Measurements from ENCODE around the gene TMEM130. TPM values are rescaled to one million over a fixed set of nuclear protein-coding genes. Genes with fewer than 3 reads are reported as not detected.

TMEM130 gene
- total RNA-seq, 1 experiment from 2014 or later, result 1.7 TPM

- Mint-ChIP-seq H3K4me3 (peak overlapping the region in 1 of 2 experiments; percentile 71; a peak in 2 of 5 replicates), H3K4me1 (peaks cover 14 to 15% of the 10 kb centered on the region in 2 experiments), H3K9me3 (no peaks in the 10 kb centered on the region), H3K36me3 (ENCODE audit: insufficient read depth in 1 of 3, low read depth in 3 of 3) (peaks cover 7 to 18% (median 16%) of the 10 kb centered on the region in 3 experiments; a peak in 6 of 7 replicates), H3K27me3 (ENCODE audit: low read depth) (peaks cover 7% of the 10 kb centered on the region), H3K27ac (no peak overlapping the region)
- Histone ChIP-seq H2BK20ac (ENCODE audit: low read depth, low read length, poor library complexity, severe bottlenecking) (no peak overlapping the region), H3K4me2 (ENCODE audit: insufficient read depth, insufficient read length, low read length) (no peak overlapping the region), H3K27me3 (ENCODE audit: insufficient read depth, low read length) (no peaks in the 10 kb centered on the region), H4K8ac (replicated peaks; ENCODE audit: insufficient read length, low read depth, low read length) (no peak overlapping the region), H3K23ac (ENCODE audit: insufficient read length, low read depth, low read length) (no peak overlapping the region), H3T11ph (ENCODE audit: low read length) (no peak overlapping the region), H3K79me2 (ENCODE audit: insufficient read depth, low read length) (peaks cover 9% of the 10 kb centered on the region), H3K4me1 (ENCODE audit: insufficient read depth, low read length) (no peaks in the 10 kb centered on the region), H2BK5ac (ENCODE audit: insufficient read length, low read length) (no peak overlapping the region), H3K14ac (ENCODE audit: insufficient read depth, low read length) (no peak overlapping the region), H3K27ac (ENCODE audit: insufficient read length, low read depth, low read length) (no peak overlapping the region), H2AFZ (ENCODE audit: low read length) (no peak overlapping the region), H3K9ac (ENCODE audit: extremely low read depth, insufficient read length, low read length) (no peak overlapping the region), H2BK120ac (ENCODE audit: low read depth, low read length, poor library complexity, severe bottlenecking) (no peak overlapping the region), H3K18ac (ENCODE audit: insufficient read length, low read depth, low read length) (no peak overlapping the region), H3K79me1 (ENCODE audit: insufficient read depth, low read depth, low read length, poor library complexity, severe bottlenecking) (peaks cover 7% of the 10 kb centered on the region), H3K4ac (ENCODE audit: low read depth, low read length) (no peak overlapping the region), H2AK5ac (ENCODE audit: insufficient read length, low read length) (no peak overlapping the region), H4K20me1 (ENCODE audit: control insufficient read depth, insufficient read depth, insufficient read length) (no peaks in the 10 kb centered on the region), H2BK15ac (ENCODE audit: low read depth, low read length) (no peak overlapping the region), H3K9me3 (ENCODE audit: control insufficient read depth, low read depth, low read length) (no peaks in the 10 kb centered on the region), H4K91ac (ENCODE audit: insufficient read length, low read depth, low read length) (no peak overlapping the region), H2BK12ac (ENCODE audit: insufficient read length, low read depth, low read length) (no peak overlapping the region), H3K56ac (ENCODE audit: insufficient read length, low read depth, low read length) (no peak overlapping the region), H3K23me2 (ENCODE audit: insufficient read length, low read depth, low read length, poor library complexity, severe bottlenecking) (peaks cover 7% of the 10 kb centered on the region), H4K5ac (ENCODE audit: insufficient read length, low read depth, low read length) (no peak overlapping the region)
- WGBS (ENCODE audit: extremely low coverage, insufficient read length, low lambda C conversion rate), result no CpG with 5 or more reads among the region's 6 CpGs
- DNase-seq, result no peak
- TF ChIP-seq, protein P1, sequence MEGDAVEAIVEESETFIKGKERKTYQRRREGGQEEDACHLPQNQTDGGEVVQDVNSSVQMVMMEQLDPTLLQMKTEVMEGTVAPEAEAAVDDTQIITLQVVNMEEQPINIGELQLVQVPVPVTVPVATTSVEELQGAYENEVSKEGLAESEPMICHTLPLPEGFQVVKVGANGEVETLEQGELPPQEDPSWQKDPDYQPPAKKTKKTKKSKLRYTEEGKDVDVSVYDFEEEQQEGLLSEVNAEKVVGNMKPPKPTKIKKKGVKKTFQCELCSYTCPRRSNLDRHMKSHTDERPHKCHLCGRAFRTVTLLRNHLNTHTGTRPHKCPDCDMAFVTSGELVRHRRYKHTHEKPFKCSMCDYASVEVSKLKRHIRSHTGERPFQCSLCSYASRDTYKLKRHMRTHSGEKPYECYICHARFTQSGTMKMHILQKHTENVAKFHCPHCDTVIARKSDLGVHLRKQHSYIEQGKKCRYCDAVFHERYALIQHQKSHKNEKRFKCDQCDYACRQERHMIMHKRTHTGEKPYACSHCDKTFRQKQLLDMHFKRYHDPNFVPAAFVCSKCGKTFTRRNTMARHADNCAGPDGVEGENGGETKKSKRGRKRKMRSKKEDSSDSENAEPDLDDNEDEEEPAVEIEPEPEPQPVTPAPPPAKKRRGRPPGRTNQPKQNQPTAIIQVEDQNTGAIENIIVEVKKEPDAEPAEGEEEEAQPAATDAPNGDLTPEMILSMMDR (conservative IDR thresholded peaks at IDR 0.05), result no peak
Measured at GRCh38 chr7:98877146-98877545, 7.3 kb upstream of the TMEM130 start.
